Hepatocyte (in vitro differentiated cells): ENCODE data around the gene ANKRD66. TPM values are rescaled to one million over a fixed set of nuclear protein-coding genes. Genes with fewer than 3 reads are reported as not detected.

Source experiments
- DNase-seq: peaks from one replicate; pipeline ENCODE4 v3.0.0-alpha.2; 2016; ENCODE audit warnings: low spot score
- H2AFZ ChIP-seq: fragments of 200-600 bp; sonication (generic); 2 replicates; pipeline ENCODE4 v1.6.0; 2016; ENCODE audit warnings: antibody characterized with exemption, mild to moderate bottlenecking
- H3K27ac ChIP-seq: fragments of 200-600 bp; sonication (generic); 2 replicates; pipeline ENCODE4 v1.5.1; 2016; ENCODE audit warnings: mild to moderate bottlenecking
- H3K27me3 ChIP-seq: fragments of 200-600 bp; sonication (generic); 2 replicates; pipeline ENCODE4 v1.6.1; 2016
- H3K36me3 ChIP-seq: fragments of 200-600 bp; sonication (generic); replicated peaks from 2 replicates; pipeline ENCODE4 v1.5.1; 2016; ENCODE audit warnings: low read depth; ENCODE audit not compliant: insufficient read depth
- H3K4me1 ChIP-seq: fragments of 200-600 bp; sonication (generic); 2 replicates; pipeline ENCODE4 v1.5.1; 2016; ENCODE audit warnings: mild to moderate bottlenecking, moderate library complexity; ENCODE audit not compliant: insufficient read depth
- H3K4me2 ChIP-seq: fragments of 200-600 bp; sonication (generic); 2 replicates; pipeline ENCODE4 v1.6.0; 2016
- H3K4me3 ChIP-seq: fragments of 200-600 bp; sonication (generic); 2 replicates; pipeline ENCODE4 v1.5.1; 2016; ENCODE audit warnings: mild to moderate bottlenecking
- H3K79me2 ChIP-seq: fragments of 200-600 bp; sonication (generic); 2 replicates; pipeline ENCODE4 v1.6.0; 2017; ENCODE audit warnings: mild to moderate bottlenecking
- H3K9me2 ChIP-seq: fragments of 200-600 bp; sonication (generic); replicated peaks from 2 replicates; pipeline ENCODE4 v1.6.0; 2017; ENCODE audit warnings: mild to moderate bottlenecking; ENCODE audit not compliant: insufficient read depth
- H3K9me3 ChIP-seq: fragments of 200-600 bp; sonication (generic); 2 replicates; pipeline ENCODE4 v1.5.1; 2016; ENCODE audit warnings: low read depth, mild to moderate bottlenecking
- H4K20me1 ChIP-seq: fragments of 200-600 bp; sonication (generic); 2 replicates; pipeline ENCODE4 v1.6.0; 2016; ENCODE audit warnings: mild to moderate bottlenecking; ENCODE audit not compliant: insufficient read depth, poor library complexity, severe bottlenecking
- CTCF ChIP-seq: fragments of 200-600 bp; sonication (generic); IDR thresholded peaks from 2 replicates; pipeline ENCODE4 v1.5.1; 2016; ENCODE audit warnings: antibody characterized with exemption, mild to moderate bottlenecking; ENCODE audit not compliant: poor library complexity
- EZH2 ChIP-seq: fragments of 200-600 bp; sonication (generic); IDR thresholded peaks from 2 replicates; pipeline ENCODE4 v1.6.1; 2016; ENCODE audit warnings: antibody characterized with exemption, mild to moderate bottlenecking, borderline replicate concordance
- EZH2phosphoT487 ChIP-seq: fragments of 200-600 bp; sonication (generic); IDR thresholded peaks from one replicate; pipeline ENCODE4 v1.6.1; 2018; ENCODE audit warnings: antibody characterized with exemption, mild to moderate bottlenecking, low read depth, moderate library complexity; ENCODE audit not compliant: unreplicated experiment, severe bottlenecking
- WGBS: methylation state at CpG from one replicate; pipeline ENCODE4 v1.1.6; 2016; ENCODE audit warnings: low lambda C conversion rate; ENCODE audit errors: missing lambda C conversion rate; 5-methylcytosine and 5-hydroxymethylcytosine counted together
- polyA plus RNA-seq: library from polyadenylated mRNA; unstranded; fragments of >200 nt; fragmentation: Nextera tagmentation; extraction: Ambion mirVana; gene quantifications from 2 replicates; pipeline ENCODE4 v1.2.1, GENCODE V29; 2016
- total RNA-seq: library from RNA; depleted of rRNA; stranded (reverse); fragments of >200 nt; gene quantifications from 2 replicates; pipeline ENCODE4 v1.2.3, GENCODE V29; 2014

ANKRD66 gene
- total and polyA plus RNA-seq, 2 experiments from 2014 or later = not detected

GRCh38 chr6:46784535-46784934, 37.8 kb downstream of the ANKRD66 start:
- TF ChIP-seq EZH2phosphoT487 = no peak
- TF ChIP-seq CTCF = no peak
- H3K9me2 ChIP-seq = no peaks in the 10 kb centered on the region
- peaks cover 3% of the 10 kb centered on the region for H3K4me1 ChIP-seq
- no peaks in the 10 kb centered on the region for H3K79me2 ChIP-seq
- 95% methylated on average over 1 of the region's 1 CpG for WGBS
- no peak for DNase-seq
- no peak overlapping the region for H3K4me2 ChIP-seq
- H3K9me3 ChIP-seq = no peaks in the 10 kb centered on the region
- no peak overlapping the region for H3K27ac ChIP-seq
- H3K27me3 ChIP-seq = no peaks in the 10 kb centered on the region
- H3K36me3 ChIP-seq = no peaks in the 10 kb centered on the region
- no peak overlapping the region for H3K4me3 ChIP-seq
- no peaks in the 10 kb centered on the region for H4K20me1 ChIP-seq
- H2AFZ ChIP-seq = no peak overlapping the region

- Histone ChIP-seq H3K4me1 (peaks cover 4% of the 10 kb centered on the region), H3K9me2 (no peaks in the 10 kb centered on the region), H2AFZ (no peak overlapping the region), H3K36me3 (no peaks in the 10 kb centered on the region), H4K20me1 (no peaks in the 10 kb centered on the region), H3K79me2 (no peaks in the 10 kb centered on the region), H3K9me3 (no peaks in the 10 kb centered on the region), H3K27me3 (no peaks in the 10 kb centered on the region), H3K4me3 (no peak overlapping the region), H3K27ac (no peak overlapping the region), H3K4me2 (no peak overlapping the region)
- DNase-seq = no peak
- WGBS = 84% methylated on average over 5 of the region's 5 CpGs
- TF ChIP-seq EZH2phosphoT487 (no peak), CTCF (no peak), EZH2 (no peak)
Observed at GRCh38 chr6:46787871-46788540, 41.3 kb downstream of the ANKRD66 start.

GRCh38 chr6:46788791-46789190, 42.1 kb downstream of the ANKRD66 start:
- DNase-seq = no peak
- Histone ChIP-seq H3K4me2 (no peak overlapping the region), H3K4me1 (peaks cover 4% of the 10 kb centered on the region), H3K4me3 (no peak overlapping the region), H3K9me2 (no peaks in the 10 kb centered on the region), H3K27me3 (no peaks in the 10 kb centered on the region), H3K27ac (peak overlapping the region; percentile 45), H2AFZ (no peak overlapping the region), H4K20me1 (no peaks in the 10 kb centered on the region), H3K79me2 (no peaks in the 10 kb centered on the region), H3K36me3 (no peaks in the 10 kb centered on the region), H3K9me3 (no peaks in the 10 kb centered on the region)
- no peak for TF ChIP-seq EZH2phosphoT487
- TF ChIP-seq EZH2 = no peak
- TF ChIP-seq CTCF = no peak
- 98% methylated on average over 3 of the region's 3 CpGs for WGBS
